ENCODE measurements around the gene NFATC2IP. TPM values are rescaled to one million over a fixed set of nuclear protein-coding genes. Genes with fewer than 3 reads are reported as not detected.

Gene NFATC2IP
- total and polyA plus RNA-seq, 9 of the 15 experiments (the other 6 are each of a cell fraction or from before 2014, with no cell fraction given), result 15.6 to 106 (median 46.9) TPM

DNA sequence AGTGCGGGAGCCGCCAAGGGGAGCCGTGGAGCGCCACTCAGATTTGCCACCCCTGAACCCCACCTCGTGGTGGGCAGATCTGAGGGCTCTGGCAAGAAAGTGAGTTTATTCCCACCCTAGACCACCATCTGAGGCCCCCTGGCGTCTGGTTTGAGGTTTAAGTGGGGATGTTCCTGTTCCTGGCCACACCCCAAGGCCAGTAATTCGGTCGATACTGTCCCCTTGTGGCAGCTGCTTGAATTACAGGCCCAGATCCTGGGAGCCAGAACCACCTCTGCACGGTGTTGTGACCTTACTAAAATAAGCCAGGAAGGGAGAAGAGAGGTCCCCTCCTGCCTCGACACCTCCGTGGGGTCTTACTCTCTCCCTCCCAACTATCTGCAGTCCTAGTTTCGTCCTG is 30.8 kb downstream of the NFATC2IP start (continued):
- TF ChIP-seq, protein P1, sequence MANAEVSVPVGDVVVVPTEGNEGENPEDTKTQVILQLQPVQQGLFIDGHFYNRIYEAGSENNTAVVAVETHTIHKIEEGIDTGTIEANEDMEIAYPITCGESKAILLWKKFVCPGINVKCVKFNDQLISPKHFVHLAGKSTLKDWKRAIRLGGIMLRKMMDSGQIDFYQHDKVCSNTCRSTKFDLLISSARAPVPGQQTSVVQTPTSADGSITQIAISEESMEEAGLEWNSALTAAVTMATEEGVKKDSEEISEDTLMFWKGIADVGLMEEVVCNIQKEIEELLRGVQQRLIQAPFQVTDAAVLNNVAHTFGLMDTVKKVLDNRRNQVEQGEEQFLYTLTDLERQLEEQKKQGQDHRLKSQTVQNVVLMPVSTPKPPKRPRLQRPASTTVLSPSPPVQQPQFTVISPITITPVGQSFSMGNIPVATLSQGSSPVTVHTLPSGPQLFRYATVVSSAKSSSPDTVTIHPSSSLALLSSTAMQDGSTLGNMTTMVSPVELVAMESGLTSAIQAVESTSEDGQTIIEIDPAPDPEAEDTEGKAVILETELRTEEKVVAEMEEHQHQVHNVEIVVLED (CRISPR knock-in tag; IDR thresholded peaks at IDR 0.05), result no peak
- TF ChIP-seq, protein P2, sequence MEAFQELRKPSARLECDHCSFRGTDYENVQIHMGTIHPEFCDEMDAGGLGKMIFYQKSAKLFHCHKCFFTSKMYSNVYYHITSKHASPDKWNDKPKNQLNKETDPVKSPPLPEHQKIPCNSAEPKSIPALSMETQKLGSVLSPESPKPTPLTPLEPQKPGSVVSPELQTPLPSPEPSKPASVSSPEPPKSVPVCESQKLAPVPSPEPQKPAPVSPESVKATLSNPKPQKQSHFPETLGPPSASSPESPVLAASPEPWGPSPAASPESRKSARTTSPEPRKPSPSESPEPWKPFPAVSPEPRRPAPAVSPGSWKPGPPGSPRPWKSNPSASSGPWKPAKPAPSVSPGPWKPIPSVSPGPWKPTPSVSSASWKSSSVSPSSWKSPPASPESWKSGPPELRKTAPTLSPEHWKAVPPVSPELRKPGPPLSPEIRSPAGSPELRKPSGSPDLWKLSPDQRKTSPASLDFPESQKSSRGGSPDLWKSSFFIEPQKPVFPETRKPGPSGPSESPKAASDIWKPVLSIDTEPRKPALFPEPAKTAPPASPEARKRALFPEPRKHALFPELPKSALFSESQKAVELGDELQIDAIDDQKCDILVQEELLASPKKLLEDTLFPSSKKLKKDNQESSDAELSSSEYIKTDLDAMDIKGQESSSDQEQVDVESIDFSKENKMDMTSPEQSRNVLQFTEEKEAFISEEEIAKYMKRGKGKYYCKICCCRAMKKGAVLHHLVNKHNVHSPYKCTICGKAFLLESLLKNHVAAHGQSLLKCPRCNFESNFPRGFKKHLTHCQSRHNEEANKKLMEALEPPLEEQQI (IDR thresholded peaks at IDR 0.05), result 0 out of 2 replicates have a peak, but pooled peaks have one; percentile 17
- TF ChIP-seq SMC3 (conservative IDR thresholded peaks at IDR 0.05; ENCODE audit: insufficient read depth, low read depth, low read length) (peak; percentile 28; the same call in 1 of the 2 replicates), ZBTB7A (IDR thresholded peaks at IDR 0.05; ENCODE audit: borderline replicate concordance, control insufficient read depth, low read depth, low read length) (peak; percentile 59; the same call in 1 of the 2 replicates), SP1 (CRISPR knock-in tag; IDR thresholded peaks at IDR 0.05) (0 out of 2 replicates have a peak, but pooled peaks have one; percentile 50), NFIC (IDR thresholded peaks at IDR 0.05) (peak; percentile 31; the same call in 1 of the 2 replicates), TEAD1 (CRISPR knock-in tag; IDR thresholded peaks at IDR 0.05) (0 out of 4 replicates have a peak, but pooled peaks of 1 of the 2 experiments have one; percentile 45), CBX1 (IDR thresholded peaks at IDR 0.05; ENCODE audit: low read depth) (0 out of 2 replicates have a peak, but pooled peaks have one; percentile 66), ATF7 (IDR thresholded peaks at IDR 0.05) (no peak)
- TF ChIP-seq, protein P3, sequence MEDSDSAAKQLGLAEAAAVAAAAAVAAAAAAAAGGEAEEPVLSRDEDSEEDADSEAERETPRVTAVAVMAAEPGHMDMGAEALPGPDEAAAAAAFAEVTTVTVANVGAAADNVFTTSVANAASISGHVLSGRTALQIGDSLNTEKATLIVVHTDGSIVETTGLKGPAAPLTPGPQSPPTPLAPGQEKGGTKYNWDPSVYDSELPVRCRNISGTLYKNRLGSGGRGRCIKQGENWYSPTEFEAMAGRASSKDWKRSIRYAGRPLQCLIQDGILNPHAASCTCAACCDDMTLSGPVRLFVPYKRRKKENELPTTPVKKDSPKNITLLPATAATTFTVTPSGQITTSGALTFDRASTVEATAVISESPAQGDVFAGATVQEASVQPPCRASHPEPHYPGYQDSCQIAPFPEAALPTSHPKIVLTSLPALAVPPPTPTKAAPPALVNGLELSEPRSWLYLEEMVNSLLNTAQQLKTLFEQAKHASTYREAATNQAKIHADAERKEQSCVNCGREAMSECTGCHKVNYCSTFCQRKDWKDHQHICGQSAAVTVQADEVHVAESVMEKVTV (CRISPR knock-in tag; IDR thresholded peaks at IDR 0.05), result no peak

All from K562 (cell line).